H1 (cell line): ENCODE measurements around the gene JAKMIP3. TPM values are rescaled to one million over a fixed set of nuclear protein-coding genes. Genes with fewer than 3 reads are reported as not detected.

Experiments used
- RBBP5 ChIP-seq: IDR thresholded peaks from 2 replicates; pipeline ENCODE4 v1.7.1; 2012; ENCODE audit warnings: low read depth, mild to moderate bottlenecking, inconsistent platforms, low read length, moderate library complexity, borderline replicate concordance
- polyA plus RNA-seq, 7 experiments: library from polyadenylated mRNA; depleted of rRNA in 3 of 7; stranded (reverse) in 5 of 7; unstranded in 2 of 7; fragments of >200 nt in 5 of 7; fragments of 200-250 nt in 2 of 7; gene quantifications; 1 replicate in 5 of 7; 2 replicates in 1 of 7; 4 replicates in 1 of 7; pipeline versions ENCODE4 v1.2.1 to v1.2.3, GENCODE V29; 2011 to 2013; ENCODE audit warnings: missing spikeins in 2 of 7, mixed read lengths in 2 of 7
- total RNA-seq: library from RNA; stranded (reverse); fragmentation: NEBNext Ultra II Directional; extraction: Animal tissue kit (Norgen Biotek cat#: 25700); gene quantifications from 2 replicates; pipeline ENCODE4 v1.2.1, GENCODE V29; 2021

The JAKMIP3 gene
- total and polyA plus RNA-seq, 2 of the 8 experiments (the other 6 are each of a cell fraction or from before 2014, with no cell fraction given): 0.83 to 0.91 TPM

GRCh38 chr10:132059760-132060508 is 5.8 kb upstream of the JAKMIP3 start (continued):
- TF ChIP-seq RBBP5: no peak
